Neural cell (in vitro differentiated cells): ENCODE measurements around the gene DNAJC16. TPM values are rescaled to one million over a fixed set of nuclear protein-coding genes. Genes with fewer than 3 reads are reported as not detected.

Source experiments
- H2AFZ ChIP-seq: fragments of 200-600, 300-800 bp; sonication (generic), shearing (Covaris generic); 2 replicates; pipeline ENCODE4 v1.6.0; 2014; ENCODE audit warnings: low read depth, mild to moderate bottlenecking, antibody characterized with exemption, low read length, moderate library complexity
- H3F3A ChIP-seq: fragments of 200-600 bp; shearing (Covaris generic); 2 replicates; pipeline ENCODE4 v1.6.1; 2016; ENCODE audit warnings: mild to moderate bottlenecking, moderate library complexity, mixed read lengths, antibody characterized with exemption, low read length; ENCODE audit not compliant: insufficient read depth, poor library complexity, severe bottlenecking
- H3K27ac ChIP-seq: fragments of 200-600, 300-800 bp; sonication (generic), shearing (Covaris generic); 2 replicates; pipeline ENCODE4 v1.5.1; 2014; ENCODE audit warnings: mild to moderate bottlenecking, low read length, moderate library complexity
- H3K27me3 ChIP-seq: fragments of 300-800, 200-600 bp; sonication (generic), shearing (Covaris generic); 2 replicates; pipeline ENCODE4 v1.6.0; 2014; ENCODE audit warnings: mild to moderate bottlenecking, low read depth, low read length, moderate library complexity; ENCODE audit not compliant: insufficient read depth
- H3K36me3 ChIP-seq: fragments of 300-800, 200-600 bp; sonication (generic), shearing (Covaris generic); 2 replicates; pipeline ENCODE4 v1.5.1; 2014; ENCODE audit warnings: mild to moderate bottlenecking, antibody characterized with exemption, low read length, moderate library complexity; ENCODE audit not compliant: insufficient read depth
- H3K4me2 ChIP-seq: fragments of 300-800, 200-600 bp; sonication (generic), shearing (Covaris generic); 2 replicates; pipeline ENCODE4 v1.6.0; 2014; ENCODE audit warnings: mild to moderate bottlenecking, low read length
- H3K4me3 ChIP-seq: fragments of 300-800, 200-600 bp; sonication (generic), shearing (Covaris generic); 2 replicates; pipeline ENCODE4 v1.5.1; 2014; ENCODE audit warnings: mild to moderate bottlenecking, low read length, moderate library complexity
- H3K79me2 ChIP-seq: fragments of 200-600 bp; shearing (Covaris generic); replicated peaks from 2 replicates; pipeline ENCODE4 v1.6.0; 2014; ENCODE audit warnings: mild to moderate bottlenecking, low read length, moderate library complexity; ENCODE audit not compliant: insufficient read depth
- H3K9ac ChIP-seq: fragments of 300-800, 200-600 bp; sonication (generic), shearing (Covaris generic); 2 replicates; pipeline ENCODE4 v1.6.1; 2016; ENCODE audit warnings: mild to moderate bottlenecking, low read length, mixed read lengths
- H3K9me2 ChIP-seq: fragments of 200-600 bp; shearing (Covaris generic); 2 replicates; pipeline ENCODE4 v1.6.1; 2016; ENCODE audit warnings: mild to moderate bottlenecking, low read length, mixed read lengths; ENCODE audit not compliant: insufficient read depth
- H3K9me3 ChIP-seq: fragments of 200-600, 300-800 bp; sonication (generic), shearing (Covaris generic); 2 replicates; pipeline ENCODE4 v1.6.1; 2016; ENCODE audit warnings: mild to moderate bottlenecking, mixed run types, low read length, moderate library complexity, mixed read lengths
- H4K20me1 ChIP-seq: fragments of 200-600 bp; shearing (Covaris generic); 2 replicates; pipeline ENCODE4 v1.6.1; 2016; ENCODE audit warnings: mild to moderate bottlenecking, mixed run types; ENCODE audit not compliant: insufficient read depth
- CTCF ChIP-seq: fragments of 450-650 bp; IDR thresholded peaks from 2 replicates; pipeline ENCODE4 v1.5.1; 2014; ENCODE audit warnings: antibody characterized with exemption, mild to moderate bottlenecking, moderate library complexity; ENCODE audit not compliant: poor library complexity, severe bottlenecking
- EP300 ChIP-seq: fragments of 450-650 bp; conservative IDR thresholded peaks from 2 replicates; pipeline ENCODE4 v1.6.1; 2014; ENCODE audit warnings: antibody characterized with exemption, mild to moderate bottlenecking, moderate library complexity; ENCODE audit not compliant: poor library complexity, severe bottlenecking
- EZH2 ChIP-seq: fragments of 200-600, 300-800 bp; shearing (Covaris generic), sonication (generic); IDR thresholded peaks from 2 replicates; pipeline ENCODE4 v1.6.1; 2014; ENCODE audit warnings: antibody characterized with exemption, low read length, borderline replicate concordance, mild to moderate bottlenecking; ENCODE audit not compliant: insufficient read depth, poor library complexity, severe bottlenecking
- MXI1 ChIP-seq: fragments of 450-650 bp; conservative IDR thresholded peaks from 2 replicates; pipeline ENCODE4 v1.6.1; 2014; ENCODE audit warnings: antibody characterized with exemption, mild to moderate bottlenecking; ENCODE audit not compliant: poor library complexity, severe bottlenecking
- POLR2AphosphoS5 ChIP-seq: IDR thresholded peaks from 2 replicates; pipeline ENCODE4 v1.6.1; 2012
- RAD21 ChIP-seq: fragments of 450-650 bp; conservative IDR thresholded peaks from 2 replicates; pipeline ENCODE4 v1.6.1; 2014; ENCODE audit warnings: antibody characterized with exemption, mild to moderate bottlenecking, moderate library complexity
- REST ChIP-seq: IDR thresholded peaks from 2 replicates; pipeline ENCODE4 v1.6.1; 2012; ENCODE audit warnings: borderline replicate concordance
- SMC3 ChIP-seq: fragments of 450-650 bp; conservative IDR thresholded peaks from 2 replicates; pipeline ENCODE4 v1.6.1; 2014; ENCODE audit warnings: antibody characterized with exemption, mild to moderate bottlenecking, moderate library complexity; ENCODE audit not compliant: poor library complexity
- TAF1 ChIP-seq: IDR thresholded peaks from 2 replicates; pipeline ENCODE4 v1.6.1; 2012; ENCODE audit warnings: low read depth
- polyA plus RNA-seq: library from polyadenylated mRNA; depleted of rRNA; stranded (reverse); fragments of >200 nt; gene quantifications from 2 replicates; pipeline ENCODE4 v1.2.3, GENCODE V29; 2014

The DNAJC16 gene
- polyA plus RNA-seq, 1 donor from 2014 or later = 10.9 TPM

- Histone ChIP-seq H4K20me1 (no peaks in the 10 kb centered on the region), H3K9me2 (no peaks in the 10 kb centered on the region), H3F3A (no peaks in the 10 kb centered on the region), H3K9me3 (no peaks in the 10 kb centered on the region), H3K27ac (peak within 1 kb of the TSS; percentile 74), H3K9ac (peak within 1 kb of the TSS; percentile 81), H3K36me3 (no peaks in the 10 kb centered on the region), H3K79me2 (peaks cover 31% of the 10 kb centered on the region), H3K4me2 (peak within 1 kb of the TSS; percentile 90), H2AFZ (peak within 1 kb of the TSS; percentile 65), H3K4me3 (peak within 1 kb of the TSS; percentile 99), H3K27me3 (no peaks in the 10 kb centered on the region)
- TF ChIP-seq REST (no peak), TAF1 (peak; percentile 28), MXI1 (peak; percentile 95), EP300 (peak; percentile 64), RAD21 (peak; percentile 45), SMC3 (peak; percentile 42), EZH2 (no peak), POLR2AphosphoS5 (peak; percentile 81)
These were observed 90.8 kb downstream of the DNAJC16 start, which contains the start of gene DDI2 for GRCh38 chr1:15617173-15618076. TSS of gene DDI2 (plus strand) at chr1:15617458. CDS start at chr1:15617671, 213 bp downstream.

GRCh38 chr1:15618077-15618654 lies 91.5 kb downstream of the DNAJC16 start:
- Histone ChIP-seq H4K20me1 (no peaks in the 10 kb centered on the region), H3F3A (no peaks in the 10 kb centered on the region), H3K79me2 (peaks cover 39% of the 10 kb centered on the region), H3K4me2 (peak overlapping the region; percentile 90), H3K9me2 (no peaks in the 10 kb centered on the region), H3K27me3 (no peaks in the 10 kb centered on the region), H3K27ac (peak overlapping the region; percentile 74), H3K4me3 (peak overlapping the region; percentile 99), H2AFZ (peak overlapping the region; percentile 65), H3K9me3 (no peaks in the 10 kb centered on the region), H3K36me3 (no peaks in the 10 kb centered on the region), H3K9ac (peak overlapping the region; percentile 81)
- TF ChIP-seq CTCF = no peak
- no peak for TF ChIP-seq SMC3
